NCI-H1436 treated with DMSO at 0.1 percent for 48 hours (cell line): ENCODE data around the gene FAM180B.

Source experiments
- DNase-seq: peaks from one replicate; lab custom pipeline; 2025; lab: John Stamatoyannopoulos, UW

FAM180B gene

DNA sequence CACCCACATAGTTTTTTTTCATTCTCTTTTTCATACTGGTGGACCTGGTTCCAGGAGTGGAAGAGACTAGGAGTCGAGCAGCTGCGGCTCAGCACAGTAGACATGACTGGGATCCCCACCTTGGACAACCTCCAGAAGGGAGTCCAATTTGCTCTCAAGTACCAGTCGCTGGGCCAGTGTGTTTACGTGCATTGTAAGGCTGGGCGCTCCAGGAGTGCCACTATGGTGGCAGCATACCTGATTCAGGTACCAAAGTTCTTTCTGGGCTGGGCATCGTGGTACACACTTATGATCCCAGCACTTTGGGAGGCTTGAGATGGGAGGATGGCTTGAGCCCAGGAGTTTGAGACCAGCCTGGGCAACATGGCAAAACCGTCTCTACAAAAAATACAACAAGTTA, 16.8 kb upstream of the FAM180B start:
- DNase-seq, result no peak

GRCh38 chr11:47570651-47571356, 15.7 kb upstream of the FAM180B start:
- DNase-seq, result no peak

DNA sequence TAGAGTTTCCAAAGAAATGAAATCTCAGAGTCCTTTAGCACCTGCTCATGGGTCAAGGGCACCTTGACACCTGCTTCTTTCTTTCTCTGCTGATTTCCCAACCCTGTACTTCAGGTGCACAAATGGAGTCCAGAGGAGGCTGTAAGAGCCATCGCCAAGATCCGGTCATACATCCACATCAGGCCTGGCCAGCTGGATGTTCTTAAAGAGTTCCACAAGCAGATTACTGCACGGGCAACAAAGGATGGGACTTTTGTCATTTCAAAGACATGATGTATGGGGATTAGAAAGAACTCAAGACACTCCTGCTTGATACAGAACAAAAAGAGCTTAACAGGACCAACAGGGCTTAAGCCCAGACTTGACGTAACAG, 15.1 kb upstream of the FAM180B start:
- no peak for DNase-seq

DNA sequence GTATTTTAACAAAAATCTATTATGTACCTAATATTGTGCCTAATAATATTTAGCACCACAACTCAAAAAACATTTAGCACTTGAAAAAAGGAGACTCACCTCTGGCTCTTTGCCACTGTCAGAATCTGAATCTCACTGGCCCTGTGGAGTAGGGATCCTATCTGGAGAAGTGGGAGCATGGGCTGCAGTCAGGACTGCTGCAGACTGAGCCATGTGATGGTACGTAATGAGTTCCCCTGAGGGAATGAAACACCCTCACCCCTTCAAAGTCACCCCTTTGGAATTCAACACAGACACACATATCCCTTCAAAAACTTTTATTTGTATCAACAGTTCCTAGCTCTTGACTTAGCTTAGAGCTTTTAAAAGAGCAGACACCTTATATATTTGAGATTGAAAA, 14.6 kb upstream of the FAM180B start:
- no peak for DNase-seq

- no peak for DNase-seq
These were observed 13.7 kb upstream of the FAM180B start for GRCh38 chr11:47572715-47573255.

- DNase-seq, result no peak
These were observed 13.2 kb upstream of the FAM180B start for GRCh38 chr11:47573321-47573720.

DNA sequence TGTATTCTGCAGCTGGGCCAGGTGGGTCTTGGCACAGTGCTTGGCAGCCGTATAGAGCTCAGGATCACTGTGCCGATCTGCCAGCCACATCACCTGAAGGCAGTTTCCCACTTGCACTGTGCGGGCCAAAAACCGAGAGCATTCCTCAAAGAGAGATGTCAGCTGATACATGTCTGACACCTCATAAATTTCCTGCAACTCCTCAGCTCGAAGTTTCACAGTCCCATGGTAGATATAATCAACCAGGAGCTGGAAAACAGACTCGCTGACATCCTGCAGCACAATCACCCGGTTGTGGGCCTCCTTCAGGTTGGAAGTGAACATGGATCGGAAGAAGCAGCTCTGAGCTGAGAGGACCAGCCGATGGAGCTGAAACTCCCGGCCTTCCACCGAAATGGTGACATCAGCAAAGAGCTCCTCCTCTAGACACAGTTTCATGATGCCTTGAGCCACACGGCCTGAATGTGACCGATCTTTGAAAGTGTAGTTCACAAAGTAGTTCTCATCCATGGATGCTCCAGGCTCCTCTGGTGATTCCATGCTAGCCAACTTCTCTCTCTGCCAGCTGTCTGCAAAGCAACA, 8.9 kb upstream of the FAM180B start:
- DNase-seq, result no peak

GRCh38 chr11:47578524-47579494, 7.7 kb upstream of the FAM180B start, which contains the start of the genes KBTBD4 and NDUFS3:
TSS of gene KBTBD4 (minus strand) at chr11:47578970. CDS start at chr11:47578951, 19 bp downstream.
TSS of gene NDUFS3 (plus strand) at chr11:47579074. CDS start at chr11:47579092, 18 bp downstream.
- peak; percentile 55 for DNase-seq

GRCh38 chr11:47583844-47584243, 2.6 kb upstream of the FAM180B start:
- no peak for DNase-seq

DNA sequence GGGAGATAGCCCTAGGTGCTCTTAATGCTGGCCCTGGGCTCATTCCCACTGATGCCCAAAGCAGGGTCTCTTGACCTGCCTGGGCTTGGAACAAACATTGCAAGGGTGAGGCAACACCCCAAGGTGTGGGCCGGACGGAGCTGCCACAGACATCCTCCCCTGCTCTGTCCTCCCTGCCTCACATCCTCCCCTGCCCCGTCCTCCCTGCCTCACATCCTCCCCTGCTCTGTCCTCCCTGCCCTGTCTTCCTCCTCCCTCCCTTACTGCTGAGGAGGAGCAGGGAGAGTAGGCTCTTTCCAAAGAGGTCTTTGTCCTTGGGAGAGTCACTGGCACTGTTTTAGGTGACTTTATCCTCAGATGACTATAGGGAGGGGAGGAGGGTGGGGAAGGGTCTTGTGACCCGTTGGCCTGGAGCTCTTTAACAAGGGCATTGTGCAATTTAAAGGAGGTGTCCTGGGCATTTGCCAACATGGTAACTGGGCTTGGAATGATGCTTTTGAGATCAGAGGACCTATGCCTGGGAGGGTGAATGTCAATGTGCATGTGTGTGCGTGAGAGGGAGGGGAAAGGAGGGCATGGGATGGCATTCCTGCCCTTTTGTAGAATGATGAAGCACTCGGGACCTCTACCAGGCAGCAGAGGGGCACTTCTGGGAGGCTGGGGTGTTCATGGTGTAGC, 700 bp downstream of the FAM180B start:
- DNase-seq, result no peak

- no peak for DNase-seq
These were observed 1.3 kb downstream of the FAM180B start for GRCh38 chr11:47587723-47588326.

GRCh38 chr11:47589118-47589517, 2.6 kb downstream of the FAM180B start:
- no peak for DNase-seq

DNA sequence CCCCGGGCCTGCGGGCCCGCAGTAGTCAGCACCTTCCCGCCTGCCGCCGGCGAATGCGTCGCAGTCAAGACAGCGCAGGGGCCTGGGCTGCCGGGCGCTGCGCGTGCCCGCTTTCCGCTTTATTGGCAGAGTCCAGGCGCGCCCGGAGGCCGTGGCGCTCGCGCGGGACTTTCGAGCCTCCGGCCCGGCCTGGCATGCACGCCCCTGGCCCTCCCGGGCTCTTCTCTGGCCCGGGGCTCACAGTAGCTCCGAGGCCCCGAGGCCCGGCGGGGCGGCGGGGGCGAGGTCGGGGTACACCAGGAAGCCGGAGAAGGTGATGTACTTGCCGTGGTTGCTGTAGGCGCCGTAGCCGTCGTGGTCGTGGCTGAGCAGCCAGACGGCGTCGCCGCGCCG, 3.1 kb downstream of the FAM180B start:
- DNase-seq, result no peak

GRCh38 chr11:47589977-47590861, 3.7 kb downstream of the FAM180B start:
- DNase-seq, result no peak

DNA sequence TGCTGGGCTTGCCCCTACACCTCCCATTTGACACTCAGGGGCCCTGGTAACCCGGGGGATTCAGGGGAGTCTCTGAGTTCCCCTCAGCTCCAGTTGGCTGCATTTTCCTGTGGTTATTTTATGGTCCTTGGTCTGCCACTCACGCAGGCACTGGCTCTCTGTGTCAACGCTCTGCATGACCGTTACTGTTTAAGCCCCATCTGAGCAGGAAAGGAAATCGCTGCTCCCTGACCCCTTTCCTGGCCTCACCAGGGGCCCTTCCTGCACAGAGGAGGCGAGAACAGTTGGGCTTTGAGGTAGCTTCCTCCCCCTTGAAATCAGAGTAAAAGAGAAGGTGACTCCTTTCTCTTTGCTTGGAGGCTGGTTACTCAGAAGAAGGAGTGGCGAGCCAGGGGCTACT, 5.3 kb downstream of the FAM180B start:
- DNase-seq, result no peak

GRCh38 chr11:47592251-47592650, 5.8 kb downstream of the FAM180B start:
- no peak for DNase-seq

DNA sequence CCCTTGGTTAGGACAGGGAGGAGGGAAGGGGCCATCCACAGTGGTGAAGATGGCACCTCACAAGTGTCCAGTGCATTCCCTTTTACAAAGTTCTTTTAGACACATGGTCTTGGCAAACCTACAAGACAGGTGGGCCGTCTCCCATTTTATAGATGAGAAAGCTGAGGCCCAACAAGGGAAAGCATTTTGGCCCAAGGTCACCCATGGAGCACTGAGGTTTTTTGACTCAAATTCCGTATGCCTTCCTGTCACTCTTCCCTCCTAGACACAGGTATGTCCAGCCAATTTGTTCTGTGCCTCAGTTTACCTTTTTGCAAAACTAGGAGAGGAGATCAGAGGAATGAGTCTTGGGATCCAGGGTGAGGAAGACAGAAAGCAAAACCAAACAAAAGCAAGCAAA, 6.5 kb downstream of the FAM180B start:
- no peak for DNase-seq

- DNase-seq, result no peak
These were observed 7.0 kb downstream of the FAM180B start for GRCh38 chr11:47593492-47593933.

GRCh38 chr11:47593934-47594855, 7.7 kb downstream of the FAM180B start, which contains the start of gene C1QTNF4:
TSS of gene C1QTNF4 (minus strand) at chr11:47594411. CDS start at chr11:47590810, 3,601 bp downstream.
- DNase-seq, result no peak
